PC-3 (cell line): ENCODE data around the gene BRINP1.

Experiments used
- EZH2 ChIP-seq: fragments of 300-600 bp; sonication (generic); IDR thresholded peaks from one replicate; pipeline ENCODE4 v1.6.1; 2017; ENCODE audit warnings: antibody characterized with exemption, mild to moderate bottlenecking, low read length; ENCODE audit not compliant: unreplicated experiment
- TF ChIP-seq, protein P1 (sequence below): fragments of 300-600 bp; sonication (generic); conservative IDR thresholded peaks from 2 replicates; pipeline ENCODE4 v1.5.1; 2017; ENCODE audit warnings: antibody characterized with exemption, low read depth, mild to moderate bottlenecking, low read length

DNA sequence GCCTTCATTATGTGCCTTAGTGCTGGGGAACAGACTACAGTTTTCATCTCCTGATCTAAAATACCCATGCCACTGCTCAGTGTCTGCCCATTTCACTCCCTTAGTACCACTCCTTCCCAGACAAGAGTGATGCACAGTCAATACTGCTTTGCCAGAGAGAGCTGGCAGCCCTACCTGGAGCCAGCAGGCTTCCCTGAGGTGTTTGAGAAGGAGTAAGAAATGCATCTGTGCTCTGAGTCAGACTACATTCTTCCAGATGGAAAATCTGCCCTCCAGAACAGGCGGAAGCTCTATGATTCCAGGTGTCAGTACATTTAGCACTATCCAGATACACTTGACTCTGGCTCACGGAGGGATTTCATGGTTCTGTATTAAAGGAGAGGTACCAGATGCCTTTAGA lies 209.8 kb downstream of the BRINP1 start:
- TF ChIP-seq, protein P1, sequence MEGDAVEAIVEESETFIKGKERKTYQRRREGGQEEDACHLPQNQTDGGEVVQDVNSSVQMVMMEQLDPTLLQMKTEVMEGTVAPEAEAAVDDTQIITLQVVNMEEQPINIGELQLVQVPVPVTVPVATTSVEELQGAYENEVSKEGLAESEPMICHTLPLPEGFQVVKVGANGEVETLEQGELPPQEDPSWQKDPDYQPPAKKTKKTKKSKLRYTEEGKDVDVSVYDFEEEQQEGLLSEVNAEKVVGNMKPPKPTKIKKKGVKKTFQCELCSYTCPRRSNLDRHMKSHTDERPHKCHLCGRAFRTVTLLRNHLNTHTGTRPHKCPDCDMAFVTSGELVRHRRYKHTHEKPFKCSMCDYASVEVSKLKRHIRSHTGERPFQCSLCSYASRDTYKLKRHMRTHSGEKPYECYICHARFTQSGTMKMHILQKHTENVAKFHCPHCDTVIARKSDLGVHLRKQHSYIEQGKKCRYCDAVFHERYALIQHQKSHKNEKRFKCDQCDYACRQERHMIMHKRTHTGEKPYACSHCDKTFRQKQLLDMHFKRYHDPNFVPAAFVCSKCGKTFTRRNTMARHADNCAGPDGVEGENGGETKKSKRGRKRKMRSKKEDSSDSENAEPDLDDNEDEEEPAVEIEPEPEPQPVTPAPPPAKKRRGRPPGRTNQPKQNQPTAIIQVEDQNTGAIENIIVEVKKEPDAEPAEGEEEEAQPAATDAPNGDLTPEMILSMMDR, result no peak
- TF ChIP-seq EZH2, result no peak
